Stimulated activated CD8-positive, alpha-beta memory T cell treated with anti-CD3 and anti-CD28 coated beads, Interleukin-4, amount 100 ng/mL, for 1 hour (primary cell): ENCODE measurements around the gene RALGAPA1.
"Not testable (repeated sequence)": the region's sequence is repeated elsewhere in the genome, so short reads cannot be mapped to it uniquely, and the experiment has no call there.

ENCODE experiments used
- DNase-seq, 2 donors: peaks; one replicate each; pipeline ENCODE4 v3.0.0-alpha.2; 2020; ENCODE audit warnings: low read depth in 2 of 2, low spot score in 1 of 2

RALGAPA1 gene

DNA sequence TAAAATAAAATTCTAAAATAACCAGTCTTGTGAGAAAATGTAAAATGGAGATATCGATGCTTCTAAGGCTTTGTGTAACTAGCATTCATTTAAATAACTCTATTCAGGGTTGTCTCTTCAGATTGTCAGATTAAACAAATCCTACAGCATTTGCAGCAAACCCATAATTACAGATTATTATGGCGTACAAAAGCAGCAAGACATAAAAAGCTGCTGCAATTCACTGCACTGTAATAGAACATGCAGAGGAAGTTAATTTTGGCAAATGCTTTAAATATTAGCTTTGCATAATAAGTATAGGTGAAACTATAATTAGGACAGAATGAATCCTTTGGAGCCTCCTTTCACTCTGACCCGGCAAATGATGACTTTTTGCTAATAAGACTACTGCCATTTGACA lies 176.8 kb downstream of the RALGAPA1 start:
- no peak for DNase-seq

DNA sequence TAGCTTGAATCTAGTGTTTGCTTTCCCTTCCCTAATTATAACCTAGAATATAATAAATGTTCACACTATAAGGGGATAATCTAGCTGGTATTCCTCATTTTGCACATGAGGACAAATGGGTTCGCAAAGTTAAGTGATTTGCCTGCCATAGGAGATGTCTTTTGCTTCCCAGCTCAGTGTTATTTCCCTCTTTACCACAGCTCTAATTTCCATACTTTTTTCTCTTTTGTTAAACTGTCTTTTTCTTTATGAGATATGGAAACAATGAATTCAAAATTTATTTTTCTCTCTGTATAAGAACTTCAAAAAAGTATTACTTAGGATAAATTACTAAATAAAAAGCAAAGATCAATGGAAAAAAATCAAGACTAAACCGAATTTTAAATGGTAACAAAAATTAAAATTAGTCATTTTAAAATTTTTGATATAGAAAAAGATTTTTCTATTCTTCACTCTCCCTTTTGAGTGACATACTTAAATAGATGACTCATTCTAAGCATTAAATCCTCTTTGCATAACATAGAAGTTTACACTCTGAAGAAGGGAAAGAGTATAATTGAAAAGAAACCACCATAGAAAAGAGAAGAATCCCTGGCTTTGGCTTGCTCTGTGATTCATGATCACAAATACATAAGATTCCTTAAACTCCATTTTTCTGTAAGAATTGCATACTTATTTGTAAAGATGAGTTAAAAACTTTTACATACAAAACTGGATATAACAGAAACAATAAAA lies 177.9 kb downstream of the RALGAPA1 start:
- DNase-seq, result no peak

DNA sequence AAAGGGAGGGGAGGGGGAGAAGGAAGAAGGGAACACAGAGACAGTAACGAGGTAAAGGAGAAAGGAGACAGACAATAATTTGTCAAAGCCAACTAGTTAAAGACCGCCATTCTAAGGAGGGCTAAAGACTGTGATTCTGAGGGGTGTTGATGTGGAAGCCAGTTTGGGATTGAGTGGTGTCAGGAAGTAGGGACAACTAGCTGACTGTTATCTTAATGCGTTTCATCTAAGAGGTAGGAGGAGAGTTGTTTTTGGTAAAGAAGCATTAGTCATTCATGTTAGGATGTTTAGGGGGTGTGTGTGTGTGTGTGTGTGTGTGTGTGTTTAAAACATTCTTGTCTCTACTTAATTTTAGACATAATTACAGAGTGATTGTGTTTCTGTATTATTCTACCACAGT lies 180.1 kb downstream of the RALGAPA1 start:
- no peak for DNase-seq

DNA sequence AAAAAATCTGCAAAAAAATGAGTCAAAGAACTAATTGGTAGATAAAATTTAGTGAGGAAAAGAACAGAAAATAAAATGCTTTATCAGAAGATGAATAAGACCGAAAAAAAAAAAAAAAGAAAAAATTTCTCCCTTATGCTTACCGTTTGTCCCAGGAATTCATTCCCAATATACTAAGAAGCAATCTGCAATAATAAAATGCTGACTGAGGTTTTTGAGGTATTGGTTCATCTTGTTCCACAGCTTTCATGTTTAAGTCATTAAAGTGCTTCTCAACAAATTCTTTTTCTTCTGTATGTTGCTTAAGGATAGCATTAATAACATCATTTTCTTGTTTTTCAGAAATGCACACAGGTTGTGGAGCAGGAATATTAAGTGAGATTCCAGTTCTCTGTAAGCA lies 182.1 kb downstream of the RALGAPA1 start:
- not testable (repeated sequence) for DNase-seq

- not testable (repeated sequence) for DNase-seq
These were observed 187.1 kb downstream of the RALGAPA1 start for GRCh38 chr14:35621996-35622395.

DNA sequence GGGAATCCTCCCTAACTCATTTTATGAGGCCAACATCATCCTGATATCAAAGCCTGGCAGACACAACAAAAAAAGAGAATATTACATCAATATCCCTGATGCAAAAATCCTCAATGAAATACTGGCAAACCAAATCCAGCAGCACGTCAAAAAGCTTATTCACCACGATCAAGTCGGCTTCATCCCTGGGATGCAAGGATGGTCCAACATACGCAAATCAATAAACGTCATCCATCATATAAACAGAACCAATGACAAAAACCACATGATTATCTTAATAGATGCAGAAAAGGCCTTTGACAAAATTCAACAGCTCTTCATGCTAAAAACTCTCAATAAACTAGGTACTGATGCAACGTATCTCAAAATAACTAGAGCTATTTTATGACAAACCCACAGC lies 189.1 kb downstream of the RALGAPA1 start:
- DNase-seq, result not testable (repeated sequence)

DNA sequence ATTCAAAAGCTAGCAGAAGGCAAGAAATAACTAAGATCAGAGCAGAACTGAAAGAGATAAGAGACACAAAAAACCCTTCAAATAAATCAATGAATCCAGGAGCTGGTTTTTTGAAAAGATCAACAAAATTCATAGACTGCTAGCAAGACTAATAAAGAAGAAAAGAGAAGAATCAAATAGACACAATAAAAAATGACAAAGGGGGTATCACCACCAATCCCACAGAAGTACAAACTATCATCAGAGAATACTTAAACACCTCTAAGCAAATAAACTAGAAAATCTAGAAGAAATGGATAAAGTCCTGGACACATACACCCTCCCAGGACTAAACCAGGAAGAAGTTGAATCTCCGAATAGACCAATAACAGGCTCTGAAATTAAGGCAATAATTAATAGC lies 189.6 kb downstream of the RALGAPA1 start:
- DNase-seq, result not testable (repeated sequence)

- DNase-seq, result no peak
These were observed 191.6 kb downstream of the RALGAPA1 start for GRCh38 chr14:35617500-35617899.

GRCh38 chr14:35607380-35607779 lies 201.7 kb downstream of the RALGAPA1 start:
- DNase-seq, result no peak

- no peak for DNase-seq
These were observed 208.8 kb downstream of the RALGAPA1 start for GRCh38 chr14:35600253-35600652.

- no peak for DNase-seq
These were observed 214.5 kb downstream of the RALGAPA1 start for GRCh38 chr14:35594616-35595015.

- not testable (repeated sequence) for DNase-seq
These were observed 221.7 kb downstream of the RALGAPA1 start for GRCh38 chr14:35587373-35587772.

GRCh38 chr14:35578639-35579038 lies 230.5 kb downstream of the RALGAPA1 start:
- DNase-seq, result no peak

- DNase-seq, result no peak
These were observed 231.0 kb downstream of the RALGAPA1 start for GRCh38 chr14:35578135-35578534.

DNA sequence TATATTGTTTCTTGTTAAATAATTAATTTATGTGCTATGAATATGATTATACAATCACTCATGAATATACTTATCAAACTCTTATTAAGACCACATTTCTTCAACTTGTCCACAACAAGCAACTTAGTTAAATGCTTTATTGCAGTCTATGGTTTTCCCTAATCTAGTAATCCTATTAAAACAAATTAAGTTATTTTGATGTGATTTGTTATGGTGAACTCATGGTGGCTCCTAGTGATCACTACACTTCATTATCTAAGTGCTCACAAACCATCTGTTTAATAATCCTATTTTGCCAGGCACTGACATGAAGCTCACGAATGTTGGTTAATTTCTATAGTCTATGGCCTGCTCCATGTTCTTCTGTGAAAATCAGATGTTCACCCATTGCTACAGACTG lies 232.2 kb downstream of the RALGAPA1 start:
- DNase-seq, result no peak

DNA sequence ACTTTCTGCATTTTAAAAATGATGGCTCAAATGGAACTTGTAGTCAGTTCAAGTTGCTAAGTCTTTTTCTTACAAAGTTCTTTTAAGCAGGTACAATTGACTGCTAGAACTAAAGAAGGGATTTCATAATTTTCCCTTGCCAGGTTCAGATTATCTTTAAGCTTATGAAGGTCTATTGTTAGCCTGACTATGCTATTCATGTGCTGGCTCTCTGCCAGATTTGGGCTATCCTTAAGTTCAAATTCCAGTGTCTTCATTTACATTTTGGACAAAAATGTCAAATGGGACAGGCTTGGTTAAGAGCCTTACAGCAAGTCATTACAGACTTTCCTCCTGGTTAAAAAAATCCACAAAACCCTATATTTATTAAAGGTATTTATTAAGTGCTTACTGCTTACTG lies 232.8 kb downstream of the RALGAPA1 start:
- DNase-seq, result no peak

DNA sequence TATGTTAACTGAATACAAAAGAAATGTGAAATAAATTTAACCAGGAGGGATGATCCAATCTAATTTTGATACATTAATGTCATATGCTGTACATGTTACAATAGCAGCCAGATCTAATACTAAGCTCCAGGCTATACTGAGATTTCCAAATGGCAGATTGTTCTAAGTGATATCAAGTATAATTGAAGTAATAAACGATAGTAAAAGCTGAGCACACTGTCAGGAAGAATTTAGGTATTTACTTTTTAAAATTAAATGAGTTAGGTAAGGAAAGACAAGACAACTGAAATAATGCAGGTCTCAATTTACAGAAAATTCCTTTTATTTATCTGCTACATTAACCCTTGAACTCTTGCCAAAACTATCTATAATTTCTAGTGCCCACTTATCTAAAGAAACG lies 235.2 kb downstream of the RALGAPA1 start:
- DNase-seq, result no peak

- no peak for DNase-seq
These were observed 237.5 kb downstream of the RALGAPA1 start for GRCh38 chr14:35571598-35571997.

DNA sequence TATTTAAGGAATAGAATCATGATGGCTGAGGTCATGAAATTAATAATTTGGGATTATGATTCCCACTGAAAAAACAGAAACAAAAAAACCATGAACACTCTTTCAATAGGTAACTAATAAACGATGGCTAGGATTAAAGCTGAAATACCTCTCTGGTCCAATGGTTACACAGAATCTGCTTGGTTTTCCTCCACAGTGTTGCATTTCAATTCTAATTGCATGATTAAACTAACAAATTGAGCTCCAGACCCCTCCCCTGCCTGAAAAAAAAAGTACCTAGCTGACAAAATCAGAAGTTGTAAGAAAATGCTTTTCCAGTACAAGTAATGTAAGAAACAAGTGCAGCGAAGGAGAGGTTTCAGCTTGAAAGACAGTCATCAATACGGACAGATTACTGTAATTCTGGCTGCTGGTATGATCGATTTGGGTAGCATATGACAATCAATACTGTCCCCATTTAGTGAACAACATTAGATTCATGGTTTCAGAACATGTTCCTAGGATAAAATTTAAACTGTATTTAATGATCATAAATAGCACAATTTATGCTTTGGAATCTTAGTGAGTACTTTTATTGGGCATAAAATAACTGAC lies 243.1 kb downstream of the RALGAPA1 start:
- DNase-seq, result no peak

GRCh38 chr14:35558680-35559079 lies 250.4 kb downstream of the RALGAPA1 start:
- no peak for DNase-seq

DNA sequence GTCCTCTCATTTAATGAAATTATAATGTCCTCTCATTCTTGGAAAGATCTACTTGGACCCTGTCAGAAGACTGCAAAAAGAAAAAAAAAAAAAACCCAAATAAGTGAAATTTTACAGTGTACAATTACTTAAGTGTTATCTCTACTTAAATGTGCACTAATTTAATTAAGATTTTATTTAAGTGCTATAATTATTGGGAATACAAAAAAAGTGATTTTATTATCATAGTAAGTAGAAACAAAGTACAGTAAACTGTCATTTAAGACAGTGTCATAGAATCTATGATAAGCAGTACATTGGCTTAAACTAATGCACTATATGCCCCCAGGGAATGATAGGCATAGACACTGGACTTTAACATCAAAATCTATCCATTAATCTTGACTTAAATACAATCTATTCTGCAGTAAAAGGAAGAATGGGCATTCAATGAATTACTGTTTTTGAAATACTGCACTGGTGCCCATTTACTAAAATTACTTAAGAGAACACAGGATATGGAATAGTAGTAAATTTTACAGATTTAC lies 251.8 kb downstream of the RALGAPA1 start:
- DNase-seq, result no peak

DNA sequence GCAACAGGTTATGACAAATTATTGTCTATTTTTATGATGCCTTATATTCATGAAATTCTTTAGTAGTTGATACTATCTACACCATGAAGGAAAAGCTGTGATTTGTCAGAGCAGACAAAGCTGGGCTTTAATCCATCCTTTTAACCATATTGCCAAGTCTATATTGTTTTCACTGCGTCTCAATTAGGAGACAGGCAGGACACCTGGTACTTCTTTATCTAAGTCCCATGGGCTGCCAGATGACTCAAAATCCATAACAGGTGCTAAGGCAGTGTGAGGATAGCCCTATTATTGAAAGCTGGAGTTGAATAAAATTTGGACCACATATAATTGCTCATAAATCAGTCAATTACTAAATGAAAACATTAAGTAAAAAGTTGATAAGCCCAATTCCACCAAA lies 252.5 kb downstream of the RALGAPA1 start:
- DNase-seq, result no peak

GRCh38 chr14:35553808-35554207 lies 255.3 kb downstream of the RALGAPA1 start:
- DNase-seq, result no peak
